A673 (cell line): ENCODE results near the gene KAZN. TPM values are rescaled to one million over a fixed set of nuclear protein-coding genes. Genes with fewer than 3 reads are reported as not detected.

Experiments
- BruUV-seq: library from RNA; stranded (reverse); fragments of 400-500 nt; replicated peaks from 2 replicates; lab custom pipeline; 2021; lab: Mats Ljungman, UMichigan
- CTCF ChIA-PET: fragments of 300-600 bp; sonication (Branson Sonifier 250); formaldehyde crosslinking; loops from one replicate; lab custom pipeline; 2022; ENCODE audit warnings: antibody characterized with exemption; lab: Charles Lee
- POLR2A ChIA-PET: fragments of 300-600 bp; sonication (Branson Sonifier 250); formaldehyde crosslinking; loops from one replicate; lab custom pipeline; 2022; ENCODE audit warnings: antibody characterized with exemption; ENCODE audit not compliant: low non-redundant PET; lab: Charles Lee
- DNase-seq: peaks from one replicate; pipeline ENCODE4 v3.0.0-alpha.2; 2015; ENCODE audit warnings: low spot score
- H3K27ac ChIP-seq: fragments of 200-600 bp; sonication (generic); 2 replicates; pipeline ENCODE4 v1.5.1; 2016; ENCODE audit warnings: mixed run types, low read depth, mild to moderate bottlenecking, mixed read lengths, antibody characterized with exemption, low read length; ENCODE audit not compliant: poor library complexity, severe bottlenecking
- H3K27me3 ChIP-seq: fragments of 200-600 bp; sonication (generic); replicated peaks from 2 replicates; pipeline ENCODE4 v1.6.1; 2017; ENCODE audit warnings: mixed run types, low read depth, mild to moderate bottlenecking, mixed read lengths, antibody characterized with exemption, low read length; ENCODE audit not compliant: insufficient read depth, poor library complexity
- H3K36me3 ChIP-seq: fragments of 200-600 bp; sonication (generic); 2 replicates; pipeline ENCODE4 v1.6.1; 2016; ENCODE audit warnings: mixed run types, mild to moderate bottlenecking, mixed read lengths, antibody characterized with exemption, low read length; ENCODE audit not compliant: insufficient read depth, poor library complexity, severe bottlenecking
- H3K4me1 ChIP-seq: fragments of 200-600 bp; sonication (generic); 2 replicates; pipeline ENCODE4 v1.6.1; 2017; ENCODE audit warnings: mixed run types, mild to moderate bottlenecking, mixed read lengths, antibody characterized with exemption, low read length; ENCODE audit not compliant: insufficient read depth, poor library complexity, severe bottlenecking
- H3K4me3 ChIP-seq: fragments of 200-600 bp; sonication (generic); 2 replicates; pipeline ENCODE4 v1.5.1; 2016; ENCODE audit warnings: low read depth, mixed run types, mild to moderate bottlenecking, mixed read lengths, low read length; ENCODE audit not compliant: poor library complexity, severe bottlenecking
- H3K9me3 ChIP-seq: fragments of 200-600 bp; sonication (generic); 2 replicates; pipeline ENCODE4 v1.6.1; 2016; ENCODE audit warnings: mixed run types, low read depth, mild to moderate bottlenecking, mixed read lengths, antibody characterized with exemption, low read length; ENCODE audit not compliant: poor library complexity, severe bottlenecking
- CTCF ChIP-seq: fragments of 300-800, 200-600 bp; sonication (generic); conservative IDR thresholded peaks from 2 replicates; pipeline ENCODE4 v1.5.1; 2017; ENCODE audit warnings: low read depth, mild to moderate bottlenecking, antibody characterized with exemption, low read length, moderate library complexity, mixed read lengths
- EZH2 ChIP-seq: fragments of 200-600 bp; sonication (generic); IDR thresholded peaks from 2 replicates; pipeline ENCODE4 v1.6.1; 2017; ENCODE audit warnings: borderline replicate concordance, low read depth, mild to moderate bottlenecking, mixed read lengths, antibody characterized with exemption, low read length; ENCODE audit not compliant: poor library complexity, severe bottlenecking
- intact Hi-C: fragments of 100-400 bp; cut with micrococcal nuclease; formaldehyde crosslinking; loops from one replicate; pipeline ENCODE4 v1.10.0; 2022; ENCODE audit not compliant: unreplicated experiment
- total RNA-seq: library from RNA; stranded (reverse); gene quantifications from 2 replicates; pipeline ENCODE4 v1.2.3, GENCODE V29; 2021

KAZN gene
- total RNA-seq, 1 experiment from 2014 or later, result 8.0 TPM

DNA sequence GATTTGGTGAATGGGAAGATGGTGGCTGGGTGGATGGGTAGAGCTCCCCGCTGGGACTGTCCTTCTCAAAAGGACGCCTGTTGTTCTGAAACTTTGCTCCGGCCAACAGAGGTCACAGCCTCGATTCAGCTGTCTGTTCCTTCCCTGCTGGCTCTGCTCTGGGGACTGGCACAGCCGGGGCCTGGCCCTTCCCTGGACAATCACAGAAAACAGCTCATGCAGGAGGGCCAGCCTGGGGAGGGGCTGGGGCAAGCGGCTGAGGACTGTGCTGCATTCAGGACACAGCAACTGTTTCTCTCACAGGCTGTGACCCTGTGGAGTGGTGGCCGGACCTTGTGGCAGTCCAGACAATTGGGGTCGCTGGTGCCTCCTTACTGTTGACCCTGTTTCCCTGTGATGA, 444.4 kb downstream of the KAZN start:
- TF ChIP-seq CTCF (no peak), EZH2 (no peak)
- no peak overlapping the region for H3K4me3 ChIP-seq
- no peaks in the 10 kb centered on the region for H3K4me1 ChIP-seq
- CTCF ChIA-PET, result no interaction called here
- H3K36me3 ChIP-seq, result no peaks in the 10 kb centered on the region
- POLR2A ChIA-PET, result no interaction called here
- BruUV-seq, result no TSS peak
- intact Hi-C loops, result no loop called here
- DNase-seq, result no peak
- no peaks in the 10 kb centered on the region for H3K27me3 ChIP-seq
- H3K27ac ChIP-seq, result no peak overlapping the region
- no peaks in the 10 kb centered on the region for H3K9me3 ChIP-seq

GRCh38 chr1:15043934-15044333, 445.4 kb downstream of the KAZN start:
- H3K27me3 ChIP-seq, result no peaks in the 10 kb centered on the region
- intact Hi-C loops, result no loop called here
- POLR2A ChIA-PET, result no interaction called here

DNA sequence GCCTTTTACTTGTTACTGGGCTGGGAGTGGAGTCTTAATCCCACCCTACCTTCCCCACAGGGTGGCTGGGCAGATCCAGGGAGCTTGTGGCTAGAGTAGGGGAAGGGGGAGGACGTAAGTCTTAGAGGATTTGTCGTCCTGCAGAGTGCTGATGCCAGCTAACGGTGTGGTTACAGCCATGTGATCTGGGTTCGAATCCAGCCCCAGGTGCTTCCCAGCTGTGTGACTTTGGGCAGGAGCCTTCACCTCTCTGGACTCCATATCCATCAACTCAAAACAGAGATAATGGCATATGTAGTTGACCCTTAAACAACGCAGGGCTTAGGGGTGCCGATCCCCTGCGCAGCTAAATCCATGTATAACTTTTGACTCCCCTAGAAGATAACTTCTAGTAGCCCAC, 446.6 kb downstream of the KAZN start:
- Histone ChIP-seq H3K4me1 (no peaks in the 10 kb centered on the region), H3K9me3 (no peaks in the 10 kb centered on the region), H3K27me3 (no peaks in the 10 kb centered on the region), H3K4me3 (no peak overlapping the region), H3K36me3 (no peaks in the 10 kb centered on the region), H3K27ac (no peak overlapping the region)
- TF ChIP-seq CTCF, result no peak
- TF ChIP-seq EZH2, result no peak
- ChIA-PET CTCF (no interaction called here), POLR2A (no interaction called here)
- DNase-seq, result no peak
- intact Hi-C loops, result loop anchor here (5.0 kb wide), 3 partner anchors 268 to 1078 kb away; no protein-coding TSS in a partner anchor
- no TSS peak for BruUV-seq

More at GRCh38 chr1:15043934-15044333, 445.4 kb downstream of the KAZN start:
- no TSS peak for BruUV-seq
- CTCF ChIA-PET, result interaction anchor here (0.6 kb wide), 1 partner anchor 7 kb away, joined by 5 read pairs; no protein-coding TSS in a partner anchor
- Histone ChIP-seq H3K36me3 (no peaks in the 10 kb centered on the region), H3K4me1 (no peaks in the 10 kb centered on the region), H3K4me3 (no peak overlapping the region), H3K27ac (no peak overlapping the region), H3K9me3 (no peaks in the 10 kb centered on the region)
- DNase-seq, result no peak
- TF ChIP-seq CTCF (no peak), EZH2 (no peak)
